Kidney epithelial cell (primary cell): ENCODE data around the gene CHRM5. TPM values are rescaled to one million over a fixed set of nuclear protein-coding genes. Genes with fewer than 3 reads are reported as not detected.

Experiments used
- DNase-seq: peaks from one replicate; pipeline ENCODE4 v3.0.0-alpha.2; 2010; ENCODE audit warnings: low read depth
- H3K27me3 ChIP-seq: 2 replicates; pipeline ENCODE4 v1.6.0; 2011; ENCODE audit warnings: low read length; ENCODE audit not compliant: control insufficient read depth, insufficient read depth
- H3K36me3 ChIP-seq: 2 replicates; pipeline ENCODE4 v1.5.1; 2011; ENCODE audit warnings: low read length; ENCODE audit not compliant: control insufficient read depth, insufficient read depth
- H3K4me3 ChIP-seq: 2 replicates; pipeline ENCODE4 v1.5.1; 2011; ENCODE audit warnings: low read depth, mild to moderate bottlenecking, control low read depth, low read length
- CTCF ChIP-seq: IDR thresholded peaks from 2 replicates; pipeline ENCODE4 v1.5.1; 2011; ENCODE audit warnings: mild to moderate bottlenecking, moderate library complexity, low read length, control low read depth, inconsistent platforms; ENCODE audit not compliant: insufficient read depth, poor library complexity, severe bottlenecking
- total RNA-seq: library from RNA; depleted of rRNA; stranded (reverse); fragments of >200 nt; gene quantifications from 2 replicates; pipeline ENCODE4 v1.2.3, GENCODE V29; 2015

Gene CHRM5
- total RNA-seq, 1 donor from 2014 or later = not detected

- no peaks in the 10 kb centered on the region for H3K27me3 ChIP-seq
- TF ChIP-seq CTCF = no peak
- no peak for DNase-seq
- no peak overlapping the region for H3K4me3 ChIP-seq
- H3K36me3 ChIP-seq = no peaks in the 10 kb centered on the region
These were observed 51.2 kb downstream of the CHRM5 start for GRCh38 chr15:34019369-34019990.

GRCh38 chr15:34023907-34024306 lies 55.6 kb downstream of the CHRM5 start:
- no peaks in the 10 kb centered on the region for H3K27me3 ChIP-seq
- no peak for DNase-seq
- no peak for TF ChIP-seq CTCF
- no peak overlapping the region for H3K4me3 ChIP-seq
- no peaks in the 10 kb centered on the region for H3K36me3 ChIP-seq

GRCh38 chr15:34025252-34025651 lies 57.0 kb downstream of the CHRM5 start:
- Histone ChIP-seq H3K36me3 (no peaks in the 10 kb centered on the region), H3K27me3 (no peaks in the 10 kb centered on the region), H3K4me3 (no peak overlapping the region)
- no peak for TF ChIP-seq CTCF
- DNase-seq = no peak

GRCh38 chr15:34027606-34028005 lies 59.3 kb downstream of the CHRM5 start:
- Histone ChIP-seq H3K4me3 (no peak overlapping the region), H3K27me3 (no peaks in the 10 kb centered on the region), H3K36me3 (no peaks in the 10 kb centered on the region)
- TF ChIP-seq CTCF = no peak
- DNase-seq = no peak

GRCh38 chr15:34031987-34032760 lies 63.9 kb downstream of the CHRM5 start:
- no peak for TF ChIP-seq CTCF
- no peak for DNase-seq
- H3K36me3 ChIP-seq = no peaks in the 10 kb centered on the region
- no peaks in the 10 kb centered on the region for H3K27me3 ChIP-seq
- no peak overlapping the region for H3K4me3 ChIP-seq
